Measurements from ENCODE around the gene CDHR1.
A peak's percentile ranks its signal among the peaks of the same experiment; 100 is the strongest.

Gene CDHR1

GRCh38 chr10:84212014-84212413 lies 17.7 kb downstream of the CDHR1 start:
- no peak for DNase-seq (ENCODE audit: low read depth)
- TF ChIP-seq CTCF (IDR thresholded peaks at IDR 0.05; ENCODE audit: insufficient read depth, low read depth, low read length, missing control alignments) = no peak
- no peak overlapping the region for H3K4me3 ChIP-seq (ENCODE audit: low read depth, low read length)

GRCh38 chr10:84213076-84213475 lies 18.7 kb downstream of the CDHR1 start:
- TF ChIP-seq CTCF (IDR thresholded peaks at IDR 0.05; ENCODE audit: insufficient read depth, low read depth, low read length, missing control alignments) = no peak
- no peak overlapping the region for H3K4me3 ChIP-seq (ENCODE audit: low read depth, low read length)
- DNase-seq (ENCODE audit: low read depth) = no peak

- no peak for TF ChIP-seq CTCF (IDR thresholded peaks at IDR 0.05; ENCODE audit: insufficient read depth, low read depth, low read length, missing control alignments)
- H3K4me3 ChIP-seq (ENCODE audit: low read depth, low read length) = peak overlapping the region; percentile 21
- no peak for DNase-seq (ENCODE audit: low read depth)
Observed at GRCh38 chr10:84214046-84214572, 19.8 kb downstream of the CDHR1 start.

- peak; percentile 73 for DNase-seq (ENCODE audit: low read depth)
- TF ChIP-seq CTCF (IDR thresholded peaks at IDR 0.05; ENCODE audit: insufficient read depth, low read depth, low read length, missing control alignments) = peak; percentile 75
- H3K4me3 ChIP-seq (ENCODE audit: low read depth, low read length) = peak overlapping the region; percentile 21; the same call in 1 of the 2 replicates
Observed at GRCh38 chr10:84214612-84215235, 20.4 kb downstream of the CDHR1 start.

- TF ChIP-seq CTCF (IDR thresholded peaks at IDR 0.05; ENCODE audit: insufficient read depth, low read depth, low read length, missing control alignments) = no peak
- no peak for DNase-seq (ENCODE audit: low read depth)
- H3K4me3 ChIP-seq (ENCODE audit: low read depth, low read length) = no peak overlapping the region
Observed at GRCh38 chr10:84216834-84217233, 22.5 kb downstream of the CDHR1 start.

- H3K4me3 ChIP-seq (ENCODE audit: low read depth, low read length) = no peak overlapping the region
- no peak for TF ChIP-seq CTCF (IDR thresholded peaks at IDR 0.05; ENCODE audit: insufficient read depth, low read depth, low read length, missing control alignments)
- DNase-seq (ENCODE audit: low read depth) = no peak
Observed at GRCh38 chr10:84217746-84218145, 23.4 kb downstream of the CDHR1 start.

- no peak for TF ChIP-seq CTCF (IDR thresholded peaks at IDR 0.05; ENCODE audit: insufficient read depth, low read depth, low read length, missing control alignments)
- no peak overlapping the region for H3K4me3 ChIP-seq (ENCODE audit: low read depth, low read length)
- no peak for DNase-seq (ENCODE audit: low read depth)
Observed at GRCh38 chr10:84221916-84222315, 27.6 kb downstream of the CDHR1 start.

Data from GM12865 (cell line).